ENCODE measurements around the gene GARNL3.

The GARNL3 gene

DNA sequence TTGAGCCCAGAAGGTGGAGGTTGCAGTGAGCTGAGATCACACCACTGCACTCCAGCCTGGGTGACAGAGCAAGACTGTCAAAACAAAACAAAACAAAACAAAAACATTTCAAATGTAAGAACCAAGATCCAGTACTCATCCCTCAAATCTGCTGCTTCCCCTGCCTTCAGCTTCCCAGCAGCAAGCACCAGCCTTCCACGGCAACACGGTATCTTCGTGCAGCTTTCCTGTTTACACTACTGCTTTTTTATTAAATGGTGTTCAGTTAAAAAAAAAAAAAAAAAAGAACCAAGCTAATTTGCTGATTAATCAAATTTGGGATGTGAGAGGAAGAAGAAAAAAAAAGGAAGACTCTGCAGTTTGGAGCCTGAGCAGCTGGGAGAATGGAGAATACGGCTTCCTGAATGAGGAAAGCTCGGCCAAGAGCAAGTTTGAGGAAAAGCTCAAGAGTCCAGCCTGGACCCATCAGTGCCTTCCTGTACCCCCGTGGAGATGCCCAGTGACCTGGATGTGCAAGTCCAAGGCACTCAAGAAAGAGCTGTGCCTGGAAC is 104.4 kb downstream of the GARNL3 start:
- no peak for TF ChIP-seq ZFHX2 (tag by site-specific recombination; conservative IDR thresholded peaks at IDR 0.05)
- no peak for TF ChIP-seq ZNF623 (tag by site-specific recombination; IDR thresholded peaks at IDR 0.05)
- no peak for TF ChIP-seq SP3 (tag by site-specific recombination; IDR thresholded peaks at IDR 0.05)
- TF ChIP-seq ZNF660 (tag by site-specific recombination; IDR thresholded peaks at IDR 0.05): no peak
- TF ChIP-seq ZNF155 (tag by site-specific recombination; IDR thresholded peaks at IDR 0.05): no peak
- TF ChIP-seq, protein P1, sequence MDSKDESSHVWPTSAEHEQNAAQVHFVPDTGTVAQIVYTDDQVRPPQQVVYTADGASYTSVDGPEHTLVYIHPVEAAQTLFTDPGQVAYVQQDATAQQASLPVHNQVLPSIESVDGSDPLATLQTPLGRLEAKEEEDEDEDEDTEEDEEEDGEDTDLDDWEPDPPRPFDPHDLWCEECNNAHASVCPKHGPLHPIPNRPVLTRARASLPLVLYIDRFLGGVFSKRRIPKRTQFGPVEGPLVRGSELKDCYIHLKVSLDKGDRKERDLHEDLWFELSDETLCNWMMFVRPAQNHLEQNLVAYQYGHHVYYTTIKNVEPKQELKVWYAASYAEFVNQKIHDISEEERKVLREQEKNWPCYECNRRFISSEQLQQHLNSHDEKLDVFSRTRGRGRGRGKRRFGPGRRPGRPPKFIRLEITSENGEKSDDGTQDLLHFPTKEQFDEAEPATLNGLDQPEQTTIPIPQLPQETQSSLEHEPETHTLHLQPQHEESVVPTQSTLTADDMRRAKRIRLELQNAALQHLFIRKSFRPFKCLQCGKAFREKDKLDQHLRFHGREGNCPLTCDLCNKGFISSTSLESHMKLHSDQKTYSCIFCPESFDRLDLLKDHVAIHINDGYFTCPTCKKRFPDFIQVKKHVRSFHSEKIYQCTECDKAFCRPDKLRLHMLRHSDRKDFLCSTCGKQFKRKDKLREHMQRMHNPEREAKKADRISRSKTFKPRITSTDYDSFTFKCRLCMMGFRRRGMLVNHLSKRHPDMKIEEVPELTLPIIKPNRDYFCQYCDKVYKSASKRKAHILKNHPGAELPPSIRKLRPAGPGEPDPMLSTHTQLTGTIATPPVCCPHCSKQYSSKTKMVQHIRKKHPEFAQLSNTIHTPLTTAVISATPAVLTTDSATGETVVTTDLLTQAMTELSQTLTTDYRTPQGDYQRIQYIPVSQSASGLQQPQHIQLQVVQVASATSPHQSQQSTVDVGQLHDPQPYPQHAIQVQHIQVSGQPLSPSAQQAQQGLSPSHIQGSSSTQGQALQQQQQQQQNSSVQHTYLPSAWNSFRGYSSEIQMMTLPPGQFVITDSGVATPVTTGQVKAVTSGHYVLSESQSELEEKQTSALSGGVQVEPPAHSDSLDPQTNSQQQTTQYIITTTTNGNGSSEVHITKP (tag by site-specific recombination; IDR thresholded peaks at IDR 0.05): no peak
- TF ChIP-seq TRIM28 (IDR thresholded peaks at IDR 0.05; ENCODE audit: borderline replicate concordance, low read length): no peak
- TF ChIP-seq, protein P2, sequence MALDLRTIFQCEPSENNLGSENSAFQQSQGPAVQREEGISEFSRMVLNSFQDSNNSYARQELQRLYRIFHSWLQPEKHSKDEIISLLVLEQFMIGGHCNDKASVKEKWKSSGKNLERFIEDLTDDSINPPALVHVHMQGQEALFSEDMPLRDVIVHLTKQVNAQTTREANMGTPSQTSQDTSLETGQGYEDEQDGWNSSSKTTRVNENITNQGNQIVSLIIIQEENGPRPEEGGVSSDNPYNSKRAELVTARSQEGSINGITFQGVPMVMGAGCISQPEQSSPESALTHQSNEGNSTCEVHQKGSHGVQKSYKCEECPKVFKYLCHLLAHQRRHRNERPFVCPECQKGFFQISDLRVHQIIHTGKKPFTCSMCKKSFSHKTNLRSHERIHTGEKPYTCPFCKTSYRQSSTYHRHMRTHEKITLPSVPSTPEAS (tag by site-specific recombination; IDR thresholded peaks at IDR 0.05): no peak
- TF ChIP-seq, protein P3, sequence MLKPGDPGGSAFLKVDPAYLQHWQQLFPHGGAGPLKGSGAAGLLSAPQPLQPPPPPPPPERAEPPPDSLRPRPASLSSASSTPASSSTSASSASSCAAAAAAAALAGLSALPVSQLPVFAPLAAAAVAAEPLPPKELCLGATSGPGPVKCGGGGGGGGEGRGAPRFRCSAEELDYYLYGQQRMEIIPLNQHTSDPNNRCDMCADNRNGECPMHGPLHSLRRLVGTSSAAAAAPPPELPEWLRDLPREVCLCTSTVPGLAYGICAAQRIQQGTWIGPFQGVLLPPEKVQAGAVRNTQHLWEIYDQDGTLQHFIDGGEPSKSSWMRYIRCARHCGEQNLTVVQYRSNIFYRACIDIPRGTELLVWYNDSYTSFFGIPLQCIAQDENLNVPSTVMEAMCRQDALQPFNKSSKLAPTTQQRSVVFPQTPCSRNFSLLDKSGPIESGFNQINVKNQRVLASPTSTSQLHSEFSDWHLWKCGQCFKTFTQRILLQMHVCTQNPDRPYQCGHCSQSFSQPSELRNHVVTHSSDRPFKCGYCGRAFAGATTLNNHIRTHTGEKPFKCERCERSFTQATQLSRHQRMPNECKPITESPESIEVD (tag by site-specific recombination; IDR thresholded peaks at IDR 0.05): no peak
- TF ChIP-seq ZNF624 (tag by site-specific recombination; IDR thresholded peaks at IDR 0.05): no peak
- no peak for TF ChIP-seq ZNF529 (tag by site-specific recombination; IDR thresholded peaks at IDR 0.05; ENCODE audit: insufficient replicate concordance)
- TF ChIP-seq, protein P4, sequence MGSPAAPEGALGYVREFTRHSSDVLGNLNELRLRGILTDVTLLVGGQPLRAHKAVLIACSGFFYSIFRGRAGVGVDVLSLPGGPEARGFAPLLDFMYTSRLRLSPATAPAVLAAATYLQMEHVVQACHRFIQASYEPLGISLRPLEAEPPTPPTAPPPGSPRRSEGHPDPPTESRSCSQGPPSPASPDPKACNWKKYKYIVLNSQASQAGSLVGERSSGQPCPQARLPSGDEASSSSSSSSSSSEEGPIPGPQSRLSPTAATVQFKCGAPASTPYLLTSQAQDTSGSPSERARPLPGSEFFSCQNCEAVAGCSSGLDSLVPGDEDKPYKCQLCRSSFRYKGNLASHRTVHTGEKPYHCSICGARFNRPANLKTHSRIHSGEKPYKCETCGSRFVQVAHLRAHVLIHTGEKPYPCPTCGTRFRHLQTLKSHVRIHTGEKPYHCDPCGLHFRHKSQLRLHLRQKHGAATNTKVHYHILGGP (tag by site-specific recombination; IDR thresholded peaks at IDR 0.05): no peak
- TF ChIP-seq ZNF521 (tag by site-specific recombination; IDR thresholded peaks at IDR 0.05): no peak
- no peaks in the 10 kb centered on the region for H3K9me3 ChIP-seq (ENCODE audit: control insufficient read depth, insufficient read depth, low read depth, low read length)
- CTCF ChIA-PET: interaction anchor here (1.4 kb wide), 2 partner anchors 8 to 28 kb away, joined by 3 to 8 read pairs; partner anchors contain the start of gene SLC2A8
- POLR2A ChIA-PET: interaction anchor here (1.3 kb wide), 1 partner anchor 28 kb away, joined by 4 read pairs; the partner anchor contains the start of gene SLC2A8
- peaks cover 0 to 10% of the 10 kb centered on the region in 2 experiments; a peak in 2 of 3 replicates for H3K36me3 ChIP-seq (ENCODE audit: control insufficient read depth in 2 of 2, insufficient read depth in 1 of 2, low read length in 2 of 2)
- H3K27ac ChIP-seq (ENCODE audit: extremely low read depth, low read depth, low read length): no peak overlapping the region
- no peak overlapping the region for H3K4me3 ChIP-seq (ENCODE audit: low read depth, low read length)
- H3K4me1 ChIP-seq (ENCODE audit: control insufficient read depth, insufficient read depth, low read length): no peaks in the 10 kb centered on the region

DNA sequence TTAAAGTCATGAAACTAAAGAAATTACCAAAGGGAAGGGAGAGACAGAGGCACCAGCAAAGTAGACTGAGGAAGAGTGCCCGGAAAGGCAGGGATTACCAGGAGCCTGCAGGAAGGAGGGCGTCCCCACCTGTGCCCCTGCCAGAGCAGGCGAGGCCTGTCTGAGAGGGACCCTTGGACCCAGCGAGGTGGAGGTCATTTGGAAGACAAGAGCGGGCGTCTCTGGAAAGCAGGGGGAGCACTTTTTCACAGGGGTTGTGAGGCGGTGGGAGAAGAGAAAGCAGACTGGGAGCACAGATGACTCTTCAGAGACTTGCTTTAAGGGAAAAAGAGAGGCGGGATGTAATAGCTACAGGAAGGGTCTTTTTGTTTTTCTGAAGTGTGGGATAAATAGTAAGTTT is 104.9 kb downstream of the GARNL3 start:
- Histone ChIP-seq H3K9me3 (ENCODE audit: control insufficient read depth, insufficient read depth, low read depth, low read length) (no peaks in the 10 kb centered on the region), H3K27ac (ENCODE audit: extremely low read depth, low read depth, low read length) (no peak overlapping the region), H3K36me3 (ENCODE audit: control insufficient read depth in 2 of 2, insufficient read depth in 1 of 2, low read length in 2 of 2) (peaks cover 0 to 9% of the 10 kb centered on the region in 2 experiments; a peak in 2 of 3 replicates), H3K4me3 (ENCODE audit: low read depth, low read length) (no peak overlapping the region), H3K4me1 (ENCODE audit: control insufficient read depth, insufficient read depth, low read length) (no peaks in the 10 kb centered on the region)
- ChIA-PET POLR2A (interaction anchor here (1.3 kb wide), 1 partner anchor 27 kb away, joined by 4 read pairs; the partner anchor contains the start of gene SLC2A8), CTCF (interaction anchor here (1.4 kb wide), 2 partner anchors 9 to 27 kb away, joined by 3 to 8 read pairs; partner anchors contain the start of gene SLC2A8)
- TF ChIP-seq ZNF223 (tag by site-specific recombination; IDR thresholded peaks at IDR 0.05) (no peak), MZF1 (tag by site-specific recombination; IDR thresholded peaks at IDR 0.05; ENCODE audit: borderline replicate concordance) (no peak), ZNF37A (tag by site-specific recombination; IDR thresholded peaks at IDR 0.05) (no peak), ZNF423 (tag by site-specific recombination; IDR thresholded peaks at IDR 0.05) (no peak), ZSCAN16 (tag by site-specific recombination; IDR thresholded peaks at IDR 0.05) (no peak), ZNF473 (tag by site-specific recombination; IDR thresholded peaks at IDR 0.05) (no peak), ZNF155 (tag by site-specific recombination; IDR thresholded peaks at IDR 0.05) (no peak), KLF16 (tag by site-specific recombination; IDR thresholded peaks at IDR 0.05) (no peak)
- TF ChIP-seq, protein P5, sequence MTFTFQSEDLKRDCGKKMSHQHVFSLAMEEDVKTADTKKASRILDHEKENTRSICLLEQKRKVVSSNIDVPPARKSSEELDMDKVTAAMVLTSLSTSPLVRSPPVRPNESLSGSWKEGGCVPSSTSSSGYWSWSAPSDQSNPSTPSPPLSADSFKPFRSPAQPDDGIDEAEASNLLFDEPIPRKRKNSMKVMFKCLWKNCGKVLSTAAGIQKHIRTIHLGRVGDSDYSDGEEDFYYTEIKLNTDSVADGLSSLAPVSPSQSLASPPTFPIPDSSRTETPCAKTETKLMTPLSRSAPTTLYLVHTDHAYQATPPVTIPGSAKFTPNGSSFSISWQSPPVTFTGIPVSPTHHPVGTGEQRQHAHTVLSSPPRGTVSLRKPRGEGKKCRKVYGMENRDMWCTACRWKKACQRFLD (tag by site-specific recombination; IDR thresholded peaks at IDR 0.05): no peak
